ENCODE measurements around the gene GDPD5.

GDPD5 gene

GRCh38 chr11:75471176-75471973 is 54.4 kb downstream of the GDPD5 start:
- no peaks in the 10 kb centered on the region for H3K36me3 ChIP-seq (ENCODE audit: insufficient read depth, low read length)
- H2AFZ ChIP-seq (ENCODE audit: low read depth, low read length) = no peak overlapping the region
- H3K4me3 ChIP-seq (ENCODE audit: low read length) = no peak overlapping the region
- no peaks in the 10 kb centered on the region for H3K9me3 ChIP-seq (ENCODE audit: low read length)
- H3K27me3 ChIP-seq (ENCODE audit: insufficient read depth, low read length) = peaks cover 4% of the 10 kb centered on the region
- peaks cover 8% of the 10 kb centered on the region for H3K4me1 ChIP-seq (ENCODE audit: insufficient read depth, low read length)

- Histone ChIP-seq H2AFZ (ENCODE audit: low read depth, low read length) (no peak overlapping the region), H3K9me3 (ENCODE audit: low read length) (no peaks in the 10 kb centered on the region), H3K4me3 (ENCODE audit: low read length) (no peak overlapping the region), H3K27me3 (ENCODE audit: insufficient read depth, low read length) (peaks cover 4% of the 10 kb centered on the region), H3K4me1 (ENCODE audit: insufficient read depth, low read length) (peaks cover 3% of the 10 kb centered on the region), H3K36me3 (ENCODE audit: insufficient read depth, low read length) (no peaks in the 10 kb centered on the region)
Observed at GRCh38 chr11:75470476-75471080, 55.2 kb downstream of the GDPD5 start.

GRCh38 chr11:75469785-75470405 is 55.8 kb downstream of the GDPD5 start:
- no peaks in the 10 kb centered on the region for H3K9me3 ChIP-seq (ENCODE audit: low read length)
- no peaks in the 10 kb centered on the region for H3K4me1 ChIP-seq (ENCODE audit: insufficient read depth, low read length)
- no peaks in the 10 kb centered on the region for H3K36me3 ChIP-seq (ENCODE audit: insufficient read depth, low read length)
- no peak overlapping the region for H3K4me3 ChIP-seq (ENCODE audit: low read length)
- H3K27me3 ChIP-seq (ENCODE audit: insufficient read depth, low read length) = peaks cover 4% of the 10 kb centered on the region
- H2AFZ ChIP-seq (ENCODE audit: low read depth, low read length) = no peak overlapping the region

- no peaks in the 10 kb centered on the region for H3K4me1 ChIP-seq (ENCODE audit: insufficient read depth, low read length)
- no peaks in the 10 kb centered on the region for H3K9me3 ChIP-seq (ENCODE audit: low read length)
- peaks cover 4% of the 10 kb centered on the region for H3K27me3 ChIP-seq (ENCODE audit: insufficient read depth, low read length)
- H3K36me3 ChIP-seq (ENCODE audit: insufficient read depth, low read length) = no peaks in the 10 kb centered on the region
- H2AFZ ChIP-seq (ENCODE audit: low read depth, low read length) = no peak overlapping the region
- H3K4me3 ChIP-seq (ENCODE audit: low read length) = no peak overlapping the region
Observed at GRCh38 chr11:75468534-75469340, 57.0 kb downstream of the GDPD5 start.

GRCh38 chr11:75467881-75468280 is 57.9 kb downstream of the GDPD5 start:
- H3K4me3 ChIP-seq (ENCODE audit: low read length) = no peak overlapping the region
- no peaks in the 10 kb centered on the region for H3K4me1 ChIP-seq (ENCODE audit: insufficient read depth, low read length)
- no peaks in the 10 kb centered on the region for H3K9me3 ChIP-seq (ENCODE audit: low read length)
- H3K36me3 ChIP-seq (ENCODE audit: insufficient read depth, low read length) = no peaks in the 10 kb centered on the region
- no peaks in the 10 kb centered on the region for H3K27me3 ChIP-seq (ENCODE audit: insufficient read depth, low read length)
- no peak overlapping the region for H2AFZ ChIP-seq (ENCODE audit: low read depth, low read length)

- Histone ChIP-seq H3K9me3 (ENCODE audit: low read length) (no peaks in the 10 kb centered on the region), H3K27me3 (ENCODE audit: insufficient read depth, low read length) (no peaks in the 10 kb centered on the region), H3K36me3 (ENCODE audit: insufficient read depth, low read length) (no peaks in the 10 kb centered on the region), H3K4me1 (ENCODE audit: insufficient read depth, low read length) (no peaks in the 10 kb centered on the region), H2AFZ (ENCODE audit: low read depth, low read length) (no peak overlapping the region), H3K4me3 (ENCODE audit: low read length) (no peak overlapping the region)
Observed at GRCh38 chr11:75467311-75467710, 58.4 kb downstream of the GDPD5 start.

- Histone ChIP-seq H2AFZ (ENCODE audit: low read depth, low read length) (no peak overlapping the region), H3K36me3 (ENCODE audit: insufficient read depth, low read length) (no peaks in the 10 kb centered on the region), H3K4me1 (ENCODE audit: insufficient read depth, low read length) (no peaks in the 10 kb centered on the region), H3K27me3 (ENCODE audit: insufficient read depth, low read length) (no peaks in the 10 kb centered on the region), H3K9me3 (ENCODE audit: low read length) (no peaks in the 10 kb centered on the region), H3K4me3 (ENCODE audit: low read length) (no peak overlapping the region)
Observed at GRCh38 chr11:75465701-75466531, 59.8 kb downstream of the GDPD5 start.

- Histone ChIP-seq H3K36me3 (ENCODE audit: insufficient read depth, low read length) (no peaks in the 10 kb centered on the region), H3K4me3 (ENCODE audit: low read length) (no peak overlapping the region), H3K4me1 (ENCODE audit: insufficient read depth, low read length) (no peaks in the 10 kb centered on the region), H2AFZ (ENCODE audit: low read depth, low read length) (no peak overlapping the region), H3K27me3 (ENCODE audit: insufficient read depth, low read length) (no peaks in the 10 kb centered on the region), H3K9me3 (ENCODE audit: low read length) (no peaks in the 10 kb centered on the region)
Observed at GRCh38 chr11:75463106-75463774, 62.5 kb downstream of the GDPD5 start.

- H3K9me3 ChIP-seq (ENCODE audit: low read length) = no peaks in the 10 kb centered on the region
- no peaks in the 10 kb centered on the region for H3K4me1 ChIP-seq (ENCODE audit: insufficient read depth, low read length)
- no peak overlapping the region for H2AFZ ChIP-seq (ENCODE audit: low read depth, low read length)
- H3K27me3 ChIP-seq (ENCODE audit: insufficient read depth, low read length) = no peaks in the 10 kb centered on the region
- no peak overlapping the region for H3K4me3 ChIP-seq (ENCODE audit: low read length)
- no peaks in the 10 kb centered on the region for H3K36me3 ChIP-seq (ENCODE audit: insufficient read depth, low read length)
Observed at GRCh38 chr11:75462117-75462653, 63.6 kb downstream of the GDPD5 start.

GRCh38 chr11:75461151-75461550 is 64.6 kb downstream of the GDPD5 start:
- no peaks in the 10 kb centered on the region for H3K27me3 ChIP-seq (ENCODE audit: insufficient read depth, low read length)
- no peak overlapping the region for H2AFZ ChIP-seq (ENCODE audit: low read depth, low read length)
- no peaks in the 10 kb centered on the region for H3K36me3 ChIP-seq (ENCODE audit: insufficient read depth, low read length)
- no peaks in the 10 kb centered on the region for H3K9me3 ChIP-seq (ENCODE audit: low read length)
- no peak overlapping the region for H3K4me3 ChIP-seq (ENCODE audit: low read length)
- no peaks in the 10 kb centered on the region for H3K4me1 ChIP-seq (ENCODE audit: insufficient read depth, low read length)

GRCh38 chr11:75456596-75457183 is 69.1 kb downstream of the GDPD5 start:
- Histone ChIP-seq H3K27me3 (ENCODE audit: insufficient read depth, low read length) (no peaks in the 10 kb centered on the region), H3K9me3 (ENCODE audit: low read length) (no peaks in the 10 kb centered on the region), H3K4me3 (ENCODE audit: low read length) (no peak overlapping the region), H3K36me3 (ENCODE audit: insufficient read depth, low read length) (no peaks in the 10 kb centered on the region), H3K4me1 (ENCODE audit: insufficient read depth, low read length) (peaks cover 2% of the 10 kb centered on the region), H2AFZ (ENCODE audit: low read depth, low read length) (no peak overlapping the region)

All from neuron (in vitro differentiated cells).